Progenitor cell of endocrine pancreas (in vitro differentiated cells): Measurements from ENCODE around the gene TRIAP1. TPM values are rescaled to one million over a fixed set of nuclear protein-coding genes. Genes with fewer than 3 reads are reported as not detected.
A peak's percentile ranks its signal among the peaks of the same experiment; 100 is the strongest.

Experiments used
- DNase-seq: peaks from one replicate; pipeline ENCODE4 v3.0.0; 2021; ENCODE audit warnings: low spot score; ENCODE audit not compliant: unreplicated experiment
- H3K27ac Mint-ChIP-seq: 2 replicates; pipeline ENCODE4 v1.8.0; 2021; ENCODE audit warnings: mild to moderate bottlenecking, moderate library complexity, mixed read lengths
- H3K27me3 Mint-ChIP-seq: 2 replicates; pipeline ENCODE4 v1.8.0; 2021; ENCODE audit warnings: mixed read lengths
- H3K36me3 Mint-ChIP-seq: 2 replicates; pipeline ENCODE4 v1.8.0; 2022; ENCODE audit warnings: mixed read lengths; ENCODE audit not compliant: insufficient read depth
- H3K4me1 Mint-ChIP-seq: 2 replicates; pipeline ENCODE4 v1.8.0; 2021; ENCODE audit warnings: low read depth, mixed read lengths
- H3K4me3 Mint-ChIP-seq: 2 replicates; pipeline ENCODE4 v1.8.0; 2021; ENCODE audit warnings: low read depth, mild to moderate bottlenecking, moderate library complexity, mixed read lengths
- H3K9me3 Mint-ChIP-seq: 2 replicates; pipeline ENCODE4 v1.8.0; 2021; ENCODE audit warnings: low read depth, mixed read lengths
- total RNA-seq: library from RNA; stranded (reverse); gene quantifications from 2 replicates; pipeline ENCODE4 v1.2.1, GENCODE V29; 2021
- TF ChIP-seq, protein P1 (sequence below): fragments of 200-600 bp; sonication (generic); IDR thresholded peaks from one replicate; pipeline ENCODE4 v1.5.0; 2021; ENCODE audit warnings: antibody characterized with exemption, mild to moderate bottlenecking; ENCODE audit not compliant: unreplicated experiment

TRIAP1 gene
- total RNA-seq, 1 donor from 2014 or later = 32.4 TPM

DNA sequence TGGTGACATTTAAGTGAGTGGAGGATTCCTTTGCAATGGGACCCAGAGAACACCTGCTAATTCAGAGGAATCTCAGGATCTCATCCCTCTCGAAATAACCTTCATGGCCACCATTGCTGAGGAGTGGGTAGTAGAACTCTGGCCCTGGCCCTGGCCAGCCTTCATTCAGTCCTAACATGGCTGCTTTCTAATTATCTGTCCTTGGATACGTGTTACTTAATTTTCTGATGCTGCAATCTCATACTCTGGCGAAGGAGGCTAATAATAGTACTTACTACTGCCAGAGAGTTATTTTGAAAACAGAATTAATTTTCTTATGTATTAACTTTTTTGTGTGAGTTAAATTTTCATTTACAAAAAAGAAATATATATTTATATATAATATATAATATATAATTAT, 20.4 kb downstream of the TRIAP1 start:
- TF ChIP-seq, protein P1, sequence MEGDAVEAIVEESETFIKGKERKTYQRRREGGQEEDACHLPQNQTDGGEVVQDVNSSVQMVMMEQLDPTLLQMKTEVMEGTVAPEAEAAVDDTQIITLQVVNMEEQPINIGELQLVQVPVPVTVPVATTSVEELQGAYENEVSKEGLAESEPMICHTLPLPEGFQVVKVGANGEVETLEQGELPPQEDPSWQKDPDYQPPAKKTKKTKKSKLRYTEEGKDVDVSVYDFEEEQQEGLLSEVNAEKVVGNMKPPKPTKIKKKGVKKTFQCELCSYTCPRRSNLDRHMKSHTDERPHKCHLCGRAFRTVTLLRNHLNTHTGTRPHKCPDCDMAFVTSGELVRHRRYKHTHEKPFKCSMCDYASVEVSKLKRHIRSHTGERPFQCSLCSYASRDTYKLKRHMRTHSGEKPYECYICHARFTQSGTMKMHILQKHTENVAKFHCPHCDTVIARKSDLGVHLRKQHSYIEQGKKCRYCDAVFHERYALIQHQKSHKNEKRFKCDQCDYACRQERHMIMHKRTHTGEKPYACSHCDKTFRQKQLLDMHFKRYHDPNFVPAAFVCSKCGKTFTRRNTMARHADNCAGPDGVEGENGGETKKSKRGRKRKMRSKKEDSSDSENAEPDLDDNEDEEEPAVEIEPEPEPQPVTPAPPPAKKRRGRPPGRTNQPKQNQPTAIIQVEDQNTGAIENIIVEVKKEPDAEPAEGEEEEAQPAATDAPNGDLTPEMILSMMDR = no peak
- Mint-ChIP-seq H3K27me3 (no peaks in the 10 kb centered on the region), H3K36me3 (no peaks in the 10 kb centered on the region), H3K9me3 (no peaks in the 10 kb centered on the region), H3K4me1 (peaks cover 3% of the 10 kb centered on the region), H3K4me3 (no peak overlapping the region), H3K27ac (peak overlapping the region; percentile 81)
- DNase-seq = no peak

DNA sequence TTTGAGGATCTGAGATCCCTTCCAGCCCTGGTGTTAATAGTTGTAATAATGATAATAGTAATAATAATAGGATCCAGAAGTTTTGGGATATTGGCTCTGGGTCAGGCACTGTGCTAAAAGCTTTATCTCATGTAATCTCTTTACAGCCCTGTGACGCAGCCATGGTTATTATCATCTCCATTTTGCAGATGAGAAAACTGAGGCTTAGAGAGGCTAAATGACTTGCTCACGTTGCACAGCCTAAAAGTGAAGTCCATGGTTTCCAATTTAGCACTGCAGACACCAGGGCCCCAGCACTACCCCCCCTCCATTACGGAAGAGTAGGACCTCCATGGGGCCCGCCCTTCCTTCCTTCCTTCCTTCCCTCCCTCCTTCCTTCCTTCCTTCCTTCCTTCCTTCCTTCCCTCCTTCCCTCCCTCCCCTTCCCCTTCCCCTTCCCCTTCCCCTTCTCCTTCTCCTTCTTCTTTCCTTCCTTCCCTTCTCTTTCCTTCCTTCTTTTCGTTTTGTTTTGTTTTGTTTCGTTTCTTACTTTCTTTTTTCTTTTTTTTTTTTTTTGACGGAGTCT, 23.2 kb downstream of the TRIAP1 start:
- TF ChIP-seq, protein P1 = no peak
- Mint-ChIP-seq H3K9me3 (no peaks in the 10 kb centered on the region), H3K36me3 (no peaks in the 10 kb centered on the region), H3K27ac (no peak overlapping the region), H3K27me3 (no peaks in the 10 kb centered on the region), H3K4me1 (no peaks in the 10 kb centered on the region), H3K4me3 (no peak overlapping the region)
- no peak for DNase-seq

DNA sequence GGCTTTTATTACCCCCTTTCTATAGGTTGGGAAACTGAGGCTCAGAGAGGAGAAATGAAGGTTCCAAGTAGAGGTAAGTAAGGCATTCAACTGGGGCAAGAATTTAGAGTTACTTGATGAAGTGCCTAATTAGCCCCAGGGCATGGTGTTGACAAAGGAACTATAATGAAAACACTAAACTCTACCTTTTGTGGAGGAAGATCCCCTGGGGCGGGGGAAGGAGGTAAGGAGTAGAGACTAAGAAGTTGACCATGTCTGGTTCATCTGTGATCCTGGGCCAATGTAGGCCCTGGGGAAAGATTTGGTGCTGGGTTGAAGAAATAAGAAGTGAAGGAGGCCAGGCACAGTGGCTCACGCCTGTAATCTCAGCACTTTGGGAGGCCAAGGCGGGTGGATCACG, 24.5 kb downstream of the TRIAP1 start:
- Mint-ChIP-seq H3K4me1 (no peaks in the 10 kb centered on the region), H3K9me3 (no peaks in the 10 kb centered on the region), H3K27ac (no peak overlapping the region), H3K4me3 (no peak overlapping the region), H3K36me3 (no peaks in the 10 kb centered on the region), H3K27me3 (no peaks in the 10 kb centered on the region)
- TF ChIP-seq, protein P1 = no peak
- DNase-seq = no peak

DNA sequence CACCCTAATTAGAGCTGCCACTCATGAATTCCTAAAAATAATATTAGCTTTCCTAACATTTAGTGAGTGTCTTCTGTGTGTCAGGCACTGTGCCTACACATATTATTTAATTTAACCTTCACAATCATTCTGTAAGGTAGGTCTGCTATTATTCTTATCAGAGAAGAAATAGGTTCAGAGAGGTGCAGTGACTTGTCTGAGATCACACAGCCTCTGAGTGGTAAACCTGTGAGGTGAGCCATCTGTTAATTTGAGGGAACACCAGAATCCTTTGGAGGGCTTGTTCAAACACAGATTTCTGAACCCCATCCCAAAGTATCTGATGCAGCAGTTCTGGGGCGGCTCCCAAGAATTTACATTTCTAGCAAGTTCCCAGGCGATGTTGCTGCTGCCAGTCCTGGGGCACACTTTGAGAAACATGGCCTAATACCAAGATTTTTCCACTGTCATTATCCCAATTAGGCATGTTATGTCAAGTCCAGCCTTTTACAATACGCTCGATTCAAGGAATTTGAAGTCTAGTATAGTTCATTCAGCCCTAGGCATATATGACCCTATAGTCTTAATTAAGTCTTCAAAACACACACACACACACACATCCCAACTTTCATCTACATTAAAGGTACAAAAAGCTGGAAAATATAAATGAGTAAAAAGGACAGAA, 28.1 kb downstream of the TRIAP1 start:
- no peak for DNase-seq
- H3K4me1 Mint-ChIP-seq = peaks cover 6% of the 10 kb centered on the region
- no peaks in the 10 kb centered on the region for H3K9me3 Mint-ChIP-seq
- H3K36me3 Mint-ChIP-seq = no peaks in the 10 kb centered on the region
- H3K27ac Mint-ChIP-seq = no peak overlapping the region
- no peak overlapping the region for H3K4me3 Mint-ChIP-seq
- TF ChIP-seq, protein P1 = no peak
- no peaks in the 10 kb centered on the region for H3K27me3 Mint-ChIP-seq

- TF ChIP-seq, protein P1 = no peak
- Mint-ChIP-seq H3K9me3 (no peaks in the 10 kb centered on the region), H3K27ac (no peak overlapping the region), H3K36me3 (no peaks in the 10 kb centered on the region), H3K4me3 (no peak overlapping the region), H3K4me1 (peaks cover 6% of the 10 kb centered on the region), H3K27me3 (no peaks in the 10 kb centered on the region)
- DNase-seq = no peak
Observed at GRCh38 chr12:120416490-120417216, 29.5 kb downstream of the TRIAP1 start.
